Cardiac fibroblast (primary cell): ENCODE results near the gene CDK14.

Experiments
- DNase-seq, 2 donors: peaks; one replicate each; pipeline versions ENCODE4 v3.0.0 to v3.0.0-alpha.2; 2010; ENCODE audit warnings: low read depth in 2 of 2
- H3K4me3 ChIP-seq, 2 donors: replicated peaks in 1 of 2; 1 replicate in 1 of 2; 2 replicates in 1 of 2; pipeline ENCODE4 v1.5.1; 2011; ENCODE audit warnings: low read depth in 2 of 2, low read length in 2 of 2, mild to moderate bottlenecking in 2 of 2, moderate library complexity in 1 of 2
- TF ChIP-seq, protein P1 (sequence below): IDR thresholded peaks from one replicate; pipeline ENCODE4 v1.5.1; 2011; ENCODE audit warnings: low read depth, mild to moderate bottlenecking, low read length, inconsistent platforms

CDK14 gene

DNA sequence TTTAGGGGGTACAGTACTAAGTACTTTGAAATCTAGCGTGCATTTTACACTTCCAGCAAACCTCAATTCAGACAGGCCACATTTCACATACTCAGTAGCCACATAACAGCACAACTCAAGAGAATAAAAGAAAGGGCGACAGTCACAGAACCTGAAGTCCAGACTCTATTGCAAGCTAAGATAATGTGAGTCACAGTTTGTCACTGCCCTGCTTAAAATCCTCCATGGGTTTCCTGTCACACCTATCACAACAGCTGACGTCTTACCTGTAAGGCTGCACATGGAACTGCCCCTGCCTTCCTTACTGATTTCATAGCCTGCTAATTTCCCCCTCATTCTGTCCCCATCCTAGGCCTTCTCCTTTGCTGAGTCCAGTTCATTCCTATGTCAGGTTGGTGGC lies 16.1 kb upstream of the CDK14 start:
- no peak overlapping the region for H3K4me3 ChIP-seq
- DNase-seq, result peak in 1 of 2 donors; percentile 40
- TF ChIP-seq, protein P1, sequence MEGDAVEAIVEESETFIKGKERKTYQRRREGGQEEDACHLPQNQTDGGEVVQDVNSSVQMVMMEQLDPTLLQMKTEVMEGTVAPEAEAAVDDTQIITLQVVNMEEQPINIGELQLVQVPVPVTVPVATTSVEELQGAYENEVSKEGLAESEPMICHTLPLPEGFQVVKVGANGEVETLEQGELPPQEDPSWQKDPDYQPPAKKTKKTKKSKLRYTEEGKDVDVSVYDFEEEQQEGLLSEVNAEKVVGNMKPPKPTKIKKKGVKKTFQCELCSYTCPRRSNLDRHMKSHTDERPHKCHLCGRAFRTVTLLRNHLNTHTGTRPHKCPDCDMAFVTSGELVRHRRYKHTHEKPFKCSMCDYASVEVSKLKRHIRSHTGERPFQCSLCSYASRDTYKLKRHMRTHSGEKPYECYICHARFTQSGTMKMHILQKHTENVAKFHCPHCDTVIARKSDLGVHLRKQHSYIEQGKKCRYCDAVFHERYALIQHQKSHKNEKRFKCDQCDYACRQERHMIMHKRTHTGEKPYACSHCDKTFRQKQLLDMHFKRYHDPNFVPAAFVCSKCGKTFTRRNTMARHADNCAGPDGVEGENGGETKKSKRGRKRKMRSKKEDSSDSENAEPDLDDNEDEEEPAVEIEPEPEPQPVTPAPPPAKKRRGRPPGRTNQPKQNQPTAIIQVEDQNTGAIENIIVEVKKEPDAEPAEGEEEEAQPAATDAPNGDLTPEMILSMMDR, result no peak

DNA sequence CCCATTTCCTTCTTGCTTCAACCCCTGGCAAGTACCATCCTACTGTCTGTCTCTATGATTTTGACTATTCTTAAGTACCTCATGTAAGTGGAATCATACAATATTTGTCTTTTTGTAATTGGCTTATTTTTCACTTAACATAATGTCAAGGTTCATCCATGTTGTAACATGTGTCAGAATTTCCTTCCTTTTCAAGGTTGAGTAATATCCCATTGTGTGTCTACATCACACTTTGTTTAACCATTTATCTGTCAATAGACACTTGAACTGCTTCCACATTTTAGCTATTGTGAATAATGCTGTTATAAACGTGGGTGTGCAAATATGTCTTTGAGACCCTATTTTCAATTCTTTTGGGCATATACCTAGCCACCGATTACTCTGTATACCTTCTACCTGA lies 14.0 kb upstream of the CDK14 start:
- no peak overlapping the region for H3K4me3 ChIP-seq
- DNase-seq, result peak in 1 of 2 donors; percentile 53
- TF ChIP-seq, protein P1, result no peak

DNA sequence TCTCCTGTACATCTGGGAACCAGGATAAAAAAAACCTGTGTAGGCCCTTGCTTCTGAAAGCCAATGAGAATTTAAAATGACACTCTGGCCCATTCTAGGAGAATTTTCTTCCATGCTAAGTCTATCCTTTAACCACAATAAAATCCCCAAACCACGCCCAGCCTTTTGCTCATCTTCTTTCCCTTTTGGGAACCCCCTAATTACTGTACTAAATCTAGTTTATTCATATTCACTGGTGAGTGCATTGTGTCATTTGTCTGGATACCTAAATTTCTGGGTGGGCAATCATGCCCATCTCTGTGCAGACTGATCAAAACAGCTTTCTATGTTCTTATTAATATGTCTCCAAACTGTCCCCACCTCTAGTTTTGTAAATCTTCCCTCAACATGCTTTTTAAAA lies 11.7 kb upstream of the CDK14 start:
- H3K4me3 ChIP-seq, result no peak overlapping the region
- TF ChIP-seq, protein P1, result no peak
- DNase-seq, result no peak

DNA sequence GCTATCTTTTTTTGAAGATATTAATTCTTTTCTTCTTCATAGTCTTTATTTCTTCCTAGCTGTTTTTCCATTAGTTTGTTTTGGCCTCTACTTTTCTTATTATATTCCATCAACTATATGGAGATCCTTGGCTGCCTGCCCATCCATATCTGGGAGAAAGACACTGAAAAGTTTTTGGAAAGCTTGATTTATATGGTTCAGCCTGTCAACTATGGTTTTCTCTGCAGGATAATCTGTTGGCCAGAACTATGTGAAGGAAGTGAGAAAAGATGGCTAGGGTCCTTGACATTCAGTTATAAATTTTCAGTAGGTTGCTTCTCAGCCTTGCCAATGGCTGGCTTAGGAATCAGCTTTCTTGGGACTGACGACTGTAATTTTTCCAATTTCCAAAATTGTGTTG lies 10.0 kb upstream of the CDK14 start:
- TF ChIP-seq, protein P1, result no peak
- peak in 1 of 2 donors; percentile 48 for DNase-seq
- H3K4me3 ChIP-seq, result no peak overlapping the region

DNA sequence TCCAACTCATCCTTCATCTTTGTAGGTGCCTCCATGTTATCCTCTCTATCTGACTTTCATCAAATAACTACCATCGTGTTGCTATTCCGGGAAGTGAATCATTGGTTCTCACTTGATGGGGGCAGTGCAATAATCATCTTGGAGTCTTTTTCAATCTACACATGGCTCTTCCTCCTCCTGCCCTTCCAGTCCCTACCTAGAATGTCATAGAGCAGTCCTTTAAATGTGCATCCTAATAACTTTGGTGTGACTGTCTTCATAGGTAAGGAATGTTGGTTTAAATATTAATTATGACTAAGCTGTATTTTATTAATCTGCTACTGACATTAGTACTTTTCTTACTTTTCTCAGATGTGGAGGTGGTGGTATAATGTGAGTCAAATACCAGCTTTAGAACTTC lies 8.4 kb upstream of the CDK14 start:
- H3K4me3 ChIP-seq, result no peak overlapping the region
- no peak for DNase-seq
- TF ChIP-seq, protein P1, result no peak

DNA sequence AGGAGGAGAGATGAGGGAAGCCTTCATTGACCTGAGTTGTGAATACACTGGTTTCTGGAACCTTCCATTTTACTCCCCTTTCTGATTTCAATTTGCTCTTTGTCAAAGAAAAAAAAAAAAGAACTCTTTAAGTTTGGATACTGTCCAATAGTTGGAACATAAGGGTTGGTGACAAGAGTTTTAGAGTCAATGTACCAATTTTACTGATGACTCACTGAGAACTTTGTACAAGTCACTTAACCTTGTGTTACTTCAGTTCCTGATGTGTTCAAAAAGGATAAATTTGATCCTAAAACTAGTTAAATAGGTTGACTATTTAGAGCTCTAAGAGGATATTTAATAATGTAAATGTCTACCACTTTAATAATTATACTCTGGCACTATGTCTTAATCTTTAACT lies 4.1 kb upstream of the CDK14 start:
- DNase-seq, result peak in 1 of 2 donors; percentile 64
- H3K4me3 ChIP-seq, result no peak overlapping the region
- TF ChIP-seq, protein P1, result no peak

DNA sequence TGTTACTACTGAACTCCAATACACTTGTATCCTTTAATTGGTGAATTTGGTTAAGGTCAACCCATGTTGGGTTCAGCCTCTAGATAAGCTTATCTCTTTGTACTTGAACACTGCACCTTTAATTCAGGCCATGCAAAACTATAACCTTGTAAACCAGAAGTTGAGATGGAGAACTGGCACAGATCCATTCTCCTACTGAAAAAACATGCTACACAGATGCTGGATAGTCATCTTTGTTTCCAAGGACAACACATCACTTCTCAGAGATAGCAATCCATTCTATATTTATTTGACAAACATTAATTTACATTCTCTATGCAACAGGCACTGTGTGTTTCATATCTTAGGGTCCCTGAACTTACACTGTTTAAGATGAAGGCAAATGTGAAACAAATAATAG lies 2.9 kb upstream of the CDK14 start:
- TF ChIP-seq, protein P1, result no peak
- peak in 1 of 2 donors; percentile 36 for DNase-seq
- H3K4me3 ChIP-seq, result no peak overlapping the region
